Measurements from ENCODE around the gene TREX2. TPM values are rescaled to one million over a fixed set of nuclear protein-coding genes. Genes with fewer than 3 reads are reported as not detected.

Gene TREX2
- total RNA-seq (2014; rRNA removed; shearing (Covaris generic)): not detected in 2 replicates

- no peak for DNase-seq (ENCODE audit: low spot score)
- in situ Hi-C loops (cut with HindIII; ENCODE audit: low sequenced_read_pairs): no loop called here
Measured at GRCh38 chrX:153445856-153446635, at the start of gene TREX2. Gene TREX2, minus strand, starts transcription at chrX:153446056. Its CDS starts 626 bp downstream, at chrX:153445430.

GRCh38 chrX:153495362-153495751 is 49.5 kb upstream of the TREX2 start:
- in situ Hi-C loops (cut with HindIII; ENCODE audit: low sequenced_read_pairs): no loop called here
- no peak for DNase-seq (ENCODE audit: low spot score)

- in situ Hi-C loops (cut with HindIII; ENCODE audit: low sequenced_read_pairs): no loop called here
- no peak for DNase-seq (ENCODE audit: low spot score)
Measured at GRCh38 chrX:153494541-153495361, 48.9 kb upstream of the TREX2 start, which contains the start of gene BGN. Gene BGN, plus strand, starts transcription at chrX:153494980. Its CDS starts 9,652 bp downstream, at chrX:153504632.

GRCh38 chrX:153494061-153494460 is 48.2 kb upstream of the TREX2 start:
- no peak for DNase-seq (ENCODE audit: low spot score)
- in situ Hi-C loops (cut with HindIII; ENCODE audit: low sequenced_read_pairs): no loop called here

GRCh38 chrX:153493085-153493484 is 47.2 kb upstream of the TREX2 start:
- no peak for DNase-seq (ENCODE audit: low spot score)
- in situ Hi-C loops (cut with HindIII; ENCODE audit: low sequenced_read_pairs): no loop called here

GRCh38 chrX:153492543-153492942 is 46.7 kb upstream of the TREX2 start:
- DNase-seq (ENCODE audit: low spot score): no peak

GRCh38 chrX:153491918-153492317 is 46.1 kb upstream of the TREX2 start:
- no peak for DNase-seq (ENCODE audit: low spot score)
- in situ Hi-C loops (cut with HindIII; ENCODE audit: low sequenced_read_pairs): no loop called here

More at GRCh38 chrX:153492543-153492942, 46.7 kb upstream of the TREX2 start:
- in situ Hi-C loops (cut with HindIII; ENCODE audit: low sequenced_read_pairs): no loop called here

- in situ Hi-C loops (cut with HindIII; ENCODE audit: low sequenced_read_pairs): no loop called here
- DNase-seq (ENCODE audit: low spot score): no peak
Measured at GRCh38 chrX:153491351-153491914, 45.6 kb upstream of the TREX2 start.

- in situ Hi-C loops (cut with HindIII; ENCODE audit: low sequenced_read_pairs): no loop called here
- no peak for DNase-seq (ENCODE audit: low spot score)
Measured at GRCh38 chrX:153490217-153490930, 44.5 kb upstream of the TREX2 start.

- no peak for DNase-seq (ENCODE audit: low spot score)
- in situ Hi-C loops (cut with HindIII; ENCODE audit: low sequenced_read_pairs): no loop called here
Measured at GRCh38 chrX:153488231-153488914, 42.5 kb upstream of the TREX2 start.

- in situ Hi-C loops (cut with HindIII; ENCODE audit: low sequenced_read_pairs): no loop called here
- DNase-seq (ENCODE audit: low spot score): no peak
Measured at GRCh38 chrX:153487590-153488071, 41.8 kb upstream of the TREX2 start.

- DNase-seq (ENCODE audit: low spot score): no peak
Measured at GRCh38 chrX:153486171-153486570, 40.3 kb upstream of the TREX2 start.

GRCh38 chrX:153485396-153486080 is 39.7 kb upstream of the TREX2 start:
- no peak for DNase-seq (ENCODE audit: low spot score)
- in situ Hi-C loops (cut with HindIII; ENCODE audit: low sequenced_read_pairs): no loop called here

More at GRCh38 chrX:153486171-153486570, 40.3 kb upstream of the TREX2 start:
- in situ Hi-C loops (cut with HindIII; ENCODE audit: low sequenced_read_pairs): no loop called here

GRCh38 chrX:153482376-153483015 is 36.6 kb upstream of the TREX2 start:
- no peak for DNase-seq (ENCODE audit: low spot score)
- in situ Hi-C loops (cut with HindIII; ENCODE audit: low sequenced_read_pairs): no loop called here

GRCh38 chrX:153481043-153481442 is 35.2 kb upstream of the TREX2 start:
- in situ Hi-C loops (cut with HindIII; ENCODE audit: low sequenced_read_pairs): no loop called here

GRCh38 chrX:153478746-153479145 is 32.9 kb upstream of the TREX2 start:
- no peak for DNase-seq (ENCODE audit: low spot score)
- in situ Hi-C loops (cut with HindIII; ENCODE audit: low sequenced_read_pairs): no loop called here

More at GRCh38 chrX:153481043-153481442, 35.2 kb upstream of the TREX2 start:
- no peak for DNase-seq (ENCODE audit: low spot score)

- DNase-seq (ENCODE audit: low spot score): no peak
- in situ Hi-C loops (cut with HindIII; ENCODE audit: low sequenced_read_pairs): no loop called here
Measured at GRCh38 chrX:153477901-153478300, 32.0 kb upstream of the TREX2 start.

All from G401 (cell line).